Measurements from ENCODE around the gene TBC1D19.

DNA sequence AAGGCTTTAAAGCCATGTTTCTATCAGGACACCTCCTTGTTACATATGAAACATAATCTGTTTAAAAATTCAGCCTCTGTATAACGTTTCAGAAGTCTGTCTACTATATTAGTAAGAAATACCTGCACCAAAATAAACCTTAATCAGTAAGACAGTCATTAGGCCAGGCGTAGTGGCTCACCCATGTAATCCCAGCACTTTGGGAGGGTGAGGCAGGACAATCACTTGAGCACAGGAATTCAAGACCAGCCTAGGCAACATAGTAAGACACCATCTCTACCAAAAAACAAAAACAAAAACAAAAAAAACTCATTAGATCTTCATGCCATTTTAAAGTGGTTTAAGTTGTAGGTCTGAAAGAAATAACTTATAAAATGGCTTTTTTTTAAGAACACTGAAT is 169.3 kb downstream of the TBC1D19 start:
- TF ChIP-seq, protein P1, sequence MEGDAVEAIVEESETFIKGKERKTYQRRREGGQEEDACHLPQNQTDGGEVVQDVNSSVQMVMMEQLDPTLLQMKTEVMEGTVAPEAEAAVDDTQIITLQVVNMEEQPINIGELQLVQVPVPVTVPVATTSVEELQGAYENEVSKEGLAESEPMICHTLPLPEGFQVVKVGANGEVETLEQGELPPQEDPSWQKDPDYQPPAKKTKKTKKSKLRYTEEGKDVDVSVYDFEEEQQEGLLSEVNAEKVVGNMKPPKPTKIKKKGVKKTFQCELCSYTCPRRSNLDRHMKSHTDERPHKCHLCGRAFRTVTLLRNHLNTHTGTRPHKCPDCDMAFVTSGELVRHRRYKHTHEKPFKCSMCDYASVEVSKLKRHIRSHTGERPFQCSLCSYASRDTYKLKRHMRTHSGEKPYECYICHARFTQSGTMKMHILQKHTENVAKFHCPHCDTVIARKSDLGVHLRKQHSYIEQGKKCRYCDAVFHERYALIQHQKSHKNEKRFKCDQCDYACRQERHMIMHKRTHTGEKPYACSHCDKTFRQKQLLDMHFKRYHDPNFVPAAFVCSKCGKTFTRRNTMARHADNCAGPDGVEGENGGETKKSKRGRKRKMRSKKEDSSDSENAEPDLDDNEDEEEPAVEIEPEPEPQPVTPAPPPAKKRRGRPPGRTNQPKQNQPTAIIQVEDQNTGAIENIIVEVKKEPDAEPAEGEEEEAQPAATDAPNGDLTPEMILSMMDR (IDR thresholded peaks at IDR 0.05), result no peak
- no peak for TF ChIP-seq POLR2A (IDR thresholded peaks at IDR 0.05)

Data from thyroid gland (tissue), 4 donors.